HG03196 (cell line): ENCODE results near the gene KATNB1.

Source experiments
- ATAC-seq: cut with Tn5 transposase; IDR thresholded peaks from one replicate; pipeline ENCODE4 v1.9.1; 2021; ENCODE audit not compliant: unreplicated experiment

The KATNB1 gene

DNA sequence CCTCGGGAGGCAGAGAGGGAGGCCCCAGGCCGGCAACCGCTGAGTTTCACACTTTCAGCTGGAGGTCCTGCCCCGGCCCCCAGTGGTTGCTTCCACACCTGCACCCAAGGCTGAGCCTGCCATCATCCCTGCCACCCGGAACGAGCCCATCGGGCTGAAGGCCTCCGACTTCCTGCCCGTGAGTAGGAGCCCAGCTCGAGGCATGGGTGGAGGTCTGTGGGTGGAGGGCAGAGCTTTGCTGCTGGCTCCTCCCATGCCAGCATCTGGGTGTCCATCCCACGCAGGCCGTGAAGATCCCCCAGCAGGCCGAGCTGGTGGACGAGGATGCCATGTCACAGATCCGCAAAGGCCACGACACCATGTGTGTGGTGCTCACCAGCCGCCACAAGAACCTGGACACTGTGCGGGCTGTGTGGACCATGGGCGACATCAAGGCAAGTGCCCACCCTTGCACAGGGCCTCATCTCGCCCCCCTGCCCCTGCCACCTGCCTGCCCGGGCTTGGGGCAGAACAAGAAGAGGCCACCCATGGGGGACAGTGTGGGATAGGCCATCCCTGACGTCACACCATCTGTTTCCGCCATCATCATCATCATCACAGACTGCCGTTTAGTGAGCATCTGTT, 19.6 kb downstream of the KATNB1 start:
- ATAC-seq: no peak

DNA sequence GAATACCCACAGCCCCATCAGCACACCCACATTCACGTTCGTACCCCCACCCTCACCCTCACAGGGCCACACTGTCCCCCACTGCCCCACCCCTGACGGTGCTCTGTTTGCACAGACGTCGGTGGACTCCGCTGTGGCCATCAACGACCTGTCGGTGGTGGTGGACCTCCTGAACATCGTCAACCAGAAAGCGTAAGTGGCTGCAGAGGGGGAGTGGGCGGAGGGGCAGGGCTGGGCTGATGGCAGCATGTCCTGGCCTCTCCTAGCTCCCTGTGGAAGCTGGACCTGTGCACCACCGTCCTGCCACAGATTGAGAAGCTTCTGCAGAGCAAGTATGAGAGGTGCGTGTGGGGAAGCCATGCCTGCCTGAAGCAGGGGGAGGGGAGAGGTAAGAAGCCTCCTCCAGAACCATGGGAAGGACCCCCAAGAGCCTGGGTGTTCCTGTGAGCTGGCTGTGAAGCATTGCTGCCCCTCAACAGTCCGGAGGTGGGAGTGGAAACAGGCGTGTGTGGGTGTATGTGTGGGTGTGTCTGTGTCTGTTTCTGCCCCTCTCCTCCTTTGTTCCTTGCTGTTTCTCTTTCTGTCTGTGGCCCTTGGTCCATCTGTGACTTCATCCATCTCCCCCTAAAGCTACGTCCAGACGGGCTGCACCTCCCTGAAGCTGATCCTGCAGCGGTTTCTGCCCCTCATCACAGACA, 20.3 kb downstream of the KATNB1 start:
- no peak for ATAC-seq

DNA sequence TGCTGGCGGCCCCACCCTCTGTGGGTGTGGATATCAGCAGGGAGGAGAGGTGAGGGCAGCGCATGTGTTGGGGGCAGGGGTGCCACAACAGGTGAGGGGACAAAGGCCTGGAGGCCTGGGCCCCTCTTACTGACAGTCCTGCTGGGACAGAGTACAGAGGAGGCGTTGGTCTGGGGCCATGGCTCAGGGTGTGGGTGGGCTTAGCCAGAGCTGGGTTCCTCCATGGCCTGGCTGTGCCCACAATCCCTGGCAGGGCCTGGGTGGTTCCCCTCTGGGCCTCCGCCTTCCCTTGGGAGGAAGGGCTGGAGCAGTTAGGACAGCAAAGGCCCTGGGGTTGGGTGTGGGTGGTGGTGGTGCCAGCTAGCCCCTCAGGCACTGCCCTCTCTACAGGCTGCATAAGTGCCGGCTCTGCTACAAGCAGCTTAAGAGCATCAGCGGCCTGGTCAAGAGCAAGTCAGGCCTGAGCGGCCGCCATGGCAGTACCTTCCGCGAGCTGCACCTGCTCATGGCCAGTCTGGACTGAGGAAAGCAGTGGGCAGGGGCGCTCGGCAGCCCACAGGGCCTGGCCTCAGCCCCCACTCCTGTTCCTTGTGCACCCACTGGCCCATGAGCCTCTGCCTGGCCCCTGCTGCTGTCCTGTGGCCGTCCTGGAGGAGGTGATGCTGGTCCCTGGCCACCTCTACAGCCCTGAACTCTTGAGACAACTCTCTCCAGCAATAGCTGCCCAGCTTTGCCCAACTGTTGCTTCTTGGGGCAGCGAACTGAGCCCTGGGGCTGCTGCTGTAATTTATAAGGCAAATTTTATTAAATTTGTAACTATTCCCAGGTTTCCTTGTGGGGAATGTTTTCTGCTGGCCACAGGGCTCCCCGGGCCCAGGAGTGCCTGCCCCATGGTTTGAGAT, 21.1 kb downstream of the KATNB1 start:
- no peak for ATAC-seq

- ATAC-seq: peak; percentile 68
Measured at GRCh38 chr16:57757326-57757786, 21.8 kb downstream of the KATNB1 start.

- ATAC-seq: no peak
Measured at GRCh38 chr16:57757883-57758282, 22.3 kb downstream of the KATNB1 start.

DNA sequence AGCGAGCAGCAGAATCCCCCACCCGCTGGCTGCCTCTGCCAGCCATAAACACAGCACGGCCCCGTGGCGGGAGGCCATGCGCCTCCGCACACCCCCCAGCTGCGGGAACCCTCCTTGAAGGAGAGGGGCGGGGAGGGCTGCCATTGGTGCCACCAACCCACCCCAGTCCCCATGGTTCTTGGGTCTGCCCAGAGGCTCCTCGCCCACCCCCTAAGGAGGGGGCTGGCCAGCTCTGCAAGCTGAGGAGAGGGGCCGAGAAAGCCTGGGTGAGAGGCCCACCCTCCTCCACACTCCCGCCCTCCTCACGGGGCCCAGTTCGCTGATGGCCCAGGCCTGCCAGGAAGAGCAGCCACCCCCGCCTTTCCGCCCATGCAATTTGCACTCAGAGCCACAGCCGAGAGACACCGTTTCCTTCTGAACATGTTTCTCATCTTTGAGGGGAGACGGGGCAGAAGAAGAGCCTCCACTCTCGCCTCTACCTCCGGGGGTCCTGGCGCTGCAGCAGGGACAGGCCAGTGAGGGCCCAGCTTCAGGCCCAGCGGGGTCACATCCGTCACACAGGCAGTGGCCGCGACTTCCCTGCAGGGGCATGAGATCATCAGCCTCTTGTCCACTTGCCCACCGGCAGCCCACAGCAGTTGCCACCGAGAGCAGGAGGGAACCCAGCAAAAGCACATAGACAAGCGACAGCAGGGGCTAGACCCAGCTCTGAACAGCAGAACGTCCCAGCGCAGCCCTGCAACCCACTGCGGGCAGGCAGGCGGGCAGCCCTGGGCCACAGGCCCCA, 23.0 kb downstream of the KATNB1 start:
- no peak for ATAC-seq

GRCh38 chr16:57759131-57759530, 23.6 kb downstream of the KATNB1 start:
- no peak for ATAC-seq

DNA sequence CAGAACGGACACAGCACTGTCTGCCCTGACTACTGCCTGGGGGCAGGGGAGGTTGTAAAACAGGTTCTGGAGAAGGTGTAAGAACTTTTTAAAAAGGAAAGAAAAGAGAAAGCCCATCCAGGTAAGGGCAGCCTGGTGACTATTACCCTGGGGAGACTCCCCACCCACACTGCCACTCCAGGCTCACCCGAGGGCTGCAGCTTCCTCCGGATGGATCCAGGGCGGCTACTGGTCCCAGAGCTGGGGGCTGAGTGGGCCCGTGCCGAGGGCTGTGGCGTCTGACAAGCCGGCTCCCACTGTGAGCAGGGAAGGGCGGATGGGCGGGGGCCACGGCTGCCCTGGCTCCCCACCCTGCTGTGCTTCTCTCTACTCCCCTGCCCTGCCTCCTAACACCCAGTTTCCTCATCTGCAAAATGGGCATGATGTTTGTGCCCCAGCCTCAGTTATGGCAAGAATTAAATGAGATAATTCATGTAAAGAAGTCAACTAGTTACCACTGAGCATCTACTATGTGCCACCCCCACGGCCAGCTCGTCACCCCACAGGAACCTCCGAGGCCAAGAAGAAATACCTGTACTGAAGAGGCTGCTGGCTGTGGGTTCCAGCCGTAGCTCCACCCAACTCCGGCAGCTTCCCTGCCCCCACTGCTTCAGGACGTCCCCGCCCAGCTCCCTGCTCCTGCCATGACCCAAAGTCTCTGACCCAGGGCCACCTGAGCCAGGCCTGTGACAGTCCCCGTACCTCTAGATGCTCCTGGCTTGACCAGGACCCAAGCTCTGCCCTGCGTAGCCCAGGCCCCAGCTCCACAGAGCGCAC, 24.2 kb downstream of the KATNB1 start:
- no peak for ATAC-seq

DNA sequence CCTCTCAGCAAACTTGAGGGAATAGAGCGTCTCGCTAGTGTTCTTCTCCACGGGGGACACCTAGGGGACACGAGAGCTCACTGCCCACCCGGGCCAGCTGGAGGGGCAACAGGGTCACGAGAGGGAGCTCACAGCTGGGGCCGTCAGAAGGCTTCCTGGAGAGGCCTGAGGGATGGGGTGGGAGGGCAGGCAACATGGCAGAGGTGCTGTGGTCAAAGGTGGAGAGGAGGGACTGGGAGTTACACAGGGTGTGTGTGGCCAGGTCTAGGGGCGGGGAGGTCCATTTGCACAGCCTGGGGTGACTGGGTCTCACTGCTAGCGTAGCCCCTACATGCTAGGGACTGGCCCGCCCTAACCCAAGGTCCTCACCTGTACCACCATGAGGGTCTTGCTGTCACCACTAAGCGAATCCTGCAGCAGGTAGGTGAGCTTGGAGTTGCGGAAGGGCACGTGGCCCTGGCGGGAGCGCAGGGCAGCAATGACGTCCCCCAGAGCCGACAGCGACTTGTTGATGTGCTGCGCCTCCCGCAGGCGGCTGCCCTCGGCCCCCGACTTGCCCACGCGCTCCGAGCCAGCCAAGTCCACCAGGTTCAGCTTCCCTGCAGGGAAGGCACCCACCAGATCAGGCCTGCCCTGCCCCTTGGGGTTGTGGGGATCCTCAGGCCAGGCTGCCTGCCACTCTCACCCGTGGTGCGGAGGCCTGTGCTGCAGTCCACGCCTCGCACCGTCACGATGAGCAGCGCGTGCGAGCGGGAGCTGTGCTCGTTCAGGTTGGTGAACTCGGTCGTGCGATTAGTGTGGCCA, 25.0 kb downstream of the KATNB1 start:
- ATAC-seq: no peak

GRCh38 chr16:57761301-57761700, 25.7 kb downstream of the KATNB1 start:
- ATAC-seq: no peak

DNA sequence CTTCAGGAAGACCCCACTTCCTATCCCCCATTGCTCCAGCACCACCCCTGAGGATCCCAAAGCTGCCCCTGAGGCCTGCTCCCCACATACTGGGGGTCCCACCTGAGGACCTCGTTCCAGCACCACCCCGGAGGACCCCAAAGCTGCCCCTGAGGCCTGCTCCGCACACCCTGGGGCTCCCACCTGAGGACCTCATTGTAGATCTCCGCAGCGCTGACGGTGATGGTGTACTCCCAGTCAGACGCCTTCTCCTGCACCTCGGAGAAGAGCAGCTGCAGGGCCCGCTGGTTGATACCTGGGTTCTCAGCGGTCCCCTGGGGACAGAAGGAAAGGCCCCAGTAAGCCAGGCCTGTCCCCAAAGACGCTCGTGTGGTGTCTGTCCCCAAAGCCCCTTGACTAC, 26.4 kb downstream of the KATNB1 start:
- no peak for ATAC-seq

GRCh38 chr16:57762365-57763040, 26.9 kb downstream of the KATNB1 start:
- no peak for ATAC-seq

- no peak for ATAC-seq
Measured at GRCh38 chr16:57763285-57764005, 27.9 kb downstream of the KATNB1 start.

GRCh38 chr16:57764006-57764340, 28.4 kb downstream of the KATNB1 start:
- ATAC-seq: no peak

DNA sequence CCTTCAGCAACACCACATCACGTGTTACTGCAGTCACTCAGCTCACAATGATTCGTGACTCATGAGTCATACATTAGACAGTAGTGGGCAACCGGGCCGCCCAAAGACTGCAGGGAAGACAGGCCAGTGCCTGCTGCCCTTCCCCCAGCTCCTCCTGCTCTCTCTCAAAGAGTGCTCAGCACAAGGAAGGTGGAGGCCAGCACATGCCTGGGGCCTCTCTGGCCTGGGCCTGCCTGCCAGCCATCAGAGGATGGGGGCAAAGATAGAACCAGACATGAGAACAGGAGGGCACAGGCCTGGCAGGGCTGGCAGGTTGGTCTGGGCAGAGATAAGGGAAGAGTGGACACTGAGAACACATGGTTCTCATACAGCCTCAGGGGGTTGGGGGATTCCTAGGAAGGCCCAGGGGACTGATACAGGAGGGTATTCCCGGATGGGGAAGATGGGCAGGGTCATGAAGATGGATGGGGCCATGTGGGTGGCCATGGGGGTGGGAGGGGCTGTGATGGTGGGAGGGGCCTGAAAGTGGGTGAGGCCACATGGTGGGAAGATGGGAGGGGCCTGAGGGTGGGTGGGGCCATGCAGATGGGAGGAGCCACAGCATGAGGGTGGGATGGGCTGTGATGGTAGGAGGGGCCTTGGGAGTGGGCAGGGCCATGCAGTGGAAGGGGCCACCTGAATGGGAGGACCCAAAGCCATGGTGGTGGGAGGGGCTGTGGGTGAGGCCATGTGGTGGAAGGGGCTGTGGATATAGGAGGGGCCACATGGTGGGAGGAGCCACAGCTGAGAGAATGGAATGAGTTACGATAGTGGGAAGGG, 29.0 kb downstream of the KATNB1 start:
- ATAC-seq: no peak

- ATAC-seq: no peak
Measured at GRCh38 chr16:57765160-57765728, 29.7 kb downstream of the KATNB1 start.

DNA sequence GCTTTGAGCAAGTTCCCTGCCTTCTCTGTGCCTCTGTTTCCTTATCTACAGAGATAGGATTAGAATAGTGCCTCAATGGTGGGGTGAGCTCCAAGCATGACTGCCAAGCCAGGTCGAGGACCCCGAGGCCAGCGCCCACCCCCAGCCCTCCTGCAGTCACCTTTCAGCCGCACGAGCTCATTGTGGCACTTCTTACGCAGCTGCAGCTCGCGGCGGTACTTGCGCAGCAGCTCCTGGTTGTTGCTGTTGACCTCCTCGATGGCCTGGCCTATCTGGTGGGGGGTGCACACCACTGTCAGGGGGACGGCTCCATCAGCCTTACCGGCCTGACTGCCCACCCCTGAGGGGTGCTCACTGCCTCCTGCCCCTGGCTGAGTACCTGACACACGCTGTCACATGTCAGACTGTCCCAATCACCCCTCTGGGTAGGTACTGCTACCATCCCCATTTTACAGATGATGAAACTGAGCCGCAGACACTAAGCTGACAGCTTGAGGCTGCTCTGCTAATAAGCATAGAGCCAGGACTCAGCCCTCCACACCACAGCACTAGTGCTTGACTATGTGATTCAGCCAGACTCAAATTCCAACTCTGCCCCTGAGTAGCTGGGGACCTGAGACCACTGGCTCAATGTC, 31.3 kb downstream of the KATNB1 start:
- no peak for ATAC-seq
